ENCODE data around the gene ASCC1.
A peak's percentile ranks its signal among the peaks of the same experiment; 100 is the strongest.

- peak; percentile 99 to 100 for TF ChIP-seq CTCF (conservative IDR thresholded peaks at IDR 0.05 in 1 of 2, IDR thresholded peaks at IDR 0.05 in 1 of 2; ENCODE audit: low read depth in 1 of 2, low read length in 2 of 2)
- TF ChIP-seq EZH2 (IDR thresholded peaks at IDR 0.05; ENCODE audit: low read length, missing control alignments) = no peak
Observed at GRCh38 chr10:72048450-72049124, 167.5 kb downstream of the ASCC1 start.
